Peyer's patch (tissue), 4 donors: ENCODE measurements around the gene NXNL1.

ENCODE experiments used
- CTCF ChIP-seq, 6 experiments: fragments of 450-650 bp in 4 of 6; fragments of 200-600 bp in 2 of 6; sonication (generic) in 1 of 6; IDR thresholded peaks; one replicate each; pipeline ENCODE4 v1.5.1; 2017 to 2019; ENCODE audit warnings: antibody characterized with exemption in 6 of 6, mild to moderate bottlenecking in 3 of 6, moderate library complexity in 1 of 6
- POLR2A ChIP-seq, 2 donors: fragments of 450-650 bp; IDR thresholded peaks; one replicate each; pipeline ENCODE4 v1.5.1; 2017; ENCODE audit warnings: antibody characterized with exemption in 2 of 2, mild to moderate bottlenecking in 2 of 2, moderate library complexity in 2 of 2

GRCh38 chr19:17487284-17488121, 26.8 kb upstream of the NXNL1 start:
- TF ChIP-seq POLR2A (IDR thresholded peaks at IDR 0.05) = no peak
- TF ChIP-seq CTCF (IDR thresholded peaks at IDR 0.05) = no peak
